Measurements from ENCODE around the gene TMEM178A. TPM values are rescaled to one million over a fixed set of nuclear protein-coding genes. Genes with fewer than 3 reads are reported as not detected.

The TMEM178A gene
- total and polyA plus RNA-seq, 4 donors, result 1.4 to 4.8 (median 3.2) TPM

DNA sequence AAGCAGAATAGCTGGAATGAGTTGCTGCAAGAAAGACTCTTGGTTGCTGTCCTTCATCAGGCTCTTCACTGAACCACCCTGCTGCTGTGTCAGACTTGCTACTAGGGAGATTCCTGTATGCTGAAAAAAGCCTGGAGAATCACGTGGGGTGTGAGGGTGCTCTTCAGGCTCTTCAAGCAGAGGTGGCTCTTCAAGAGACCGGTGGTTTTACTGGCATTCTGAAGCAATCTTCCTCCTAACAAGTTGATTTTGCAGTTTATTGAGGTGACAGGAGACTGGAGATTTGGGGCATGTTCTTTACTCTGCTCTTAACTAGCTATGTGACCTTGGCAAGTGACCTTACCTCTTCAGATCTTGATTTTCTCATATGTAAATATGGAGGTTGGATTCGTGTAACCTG, 14.1 kb downstream of the TMEM178A start:
- 67 to 77% methylated on average over 3 of the region's 3 CpGs for WGBS, 2 donors

DNA sequence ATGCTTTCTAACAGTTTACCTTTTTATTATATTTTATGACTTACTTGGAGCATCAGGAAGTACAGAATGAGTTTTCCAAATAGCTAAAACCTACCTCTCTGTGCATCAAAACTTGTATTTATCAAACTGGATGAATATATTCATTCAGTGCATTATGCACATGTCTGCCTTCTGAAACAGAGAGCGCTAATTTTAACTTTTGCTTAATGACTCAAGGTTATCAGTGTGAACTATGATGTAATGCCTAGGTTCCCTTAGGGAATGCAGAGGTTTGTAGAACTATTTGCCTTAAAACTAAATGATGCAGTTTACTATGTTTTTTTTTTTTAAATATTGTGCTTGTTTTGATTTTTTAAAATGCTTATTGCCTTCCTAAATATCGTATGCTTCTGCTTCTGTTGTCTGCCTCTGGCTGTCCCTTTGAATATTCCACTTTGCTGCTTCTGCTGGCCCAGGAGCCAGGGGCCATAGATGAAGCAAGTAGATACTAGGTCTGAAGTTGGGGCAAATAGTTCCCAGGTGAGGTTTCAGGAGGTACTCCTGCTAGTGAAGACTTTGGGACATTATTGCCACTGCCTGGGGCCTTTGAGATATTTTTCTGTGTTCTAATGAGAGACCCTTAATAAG, 16.5 kb downstream of the TMEM178A start:
- no peak overlapping the region for H3K4me3 ChIP-seq
- DNase-seq (no peak), ATAC-seq (ENCODE audit: insufficient read depth, low FRiP score) (no peak)
- peaks cover 0 to 6% (median 0%) of the 10 kb centered on the region in 5 donors for H3K4me1 ChIP-seq (ENCODE audit: control insufficient read depth in 5 of 5, insufficient read depth in 5 of 5, low read length in 5 of 5)
- H3K9me3 ChIP-seq (ENCODE audit: control insufficient read depth in 4 of 4, insufficient read depth in 3 of 4, low read length in 3 of 4), result no peaks in the 10 kb centered on the region
- WGBS, 2 donors, result 88 to 95% methylated on average over 2 of the region's 2 CpGs
- TF ChIP-seq CTCF (IDR thresholded peaks at IDR 0.05; ENCODE audit: control extremely low read depth, extremely low read depth), result no peak
- H3K36me3 ChIP-seq (ENCODE audit: control insufficient read depth in 4 of 4, insufficient read depth in 4 of 4, low read length in 4 of 4), result no peaks in the 10 kb centered on the region
- H3K27me3 ChIP-seq (ENCODE audit: control insufficient read depth in 3 of 3, insufficient read depth in 3 of 3, low read length in 2 of 3), result no peaks in the 10 kb centered on the region
- peak overlapping the region in 1 of 2 donors; percentile 4 for H3K27ac ChIP-seq (ENCODE audit: low read depth in 1 of 2, low read length in 1 of 2)
- no peak overlapping the region for H3K9ac ChIP-seq (ENCODE audit: insufficient read depth in 1 of 2, low read length in 2 of 2)

More for the DNA sequence above, 14.1 kb downstream of the TMEM178A start:
- H3K36me3 ChIP-seq (ENCODE audit: control insufficient read depth in 4 of 4, insufficient read depth in 4 of 4, low read length in 4 of 4), result no peaks in the 10 kb centered on the region
- H3K9me3 ChIP-seq (ENCODE audit: control insufficient read depth in 4 of 4, insufficient read depth in 3 of 4, low read length in 3 of 4), result no peaks in the 10 kb centered on the region
- H3K4me1 ChIP-seq (ENCODE audit: control insufficient read depth in 5 of 5, insufficient read depth in 5 of 5, low read length in 5 of 5), result peaks cover 0 to 6% (median 0%) of the 10 kb centered on the region in 5 donors
- no peak overlapping the region for H3K9ac ChIP-seq (ENCODE audit: insufficient read depth in 1 of 2, low read length in 2 of 2)
- peak in 1 of 3 donors; percentile 39 for DNase-seq
- H3K27ac ChIP-seq (ENCODE audit: low read depth in 1 of 2, low read length in 1 of 2), result no peak overlapping the region
- H3K27me3 ChIP-seq (ENCODE audit: control insufficient read depth in 3 of 3, insufficient read depth in 3 of 3, low read length in 2 of 3), result no peaks in the 10 kb centered on the region
- peak; percentile 84 for ATAC-seq (ENCODE audit: insufficient read depth, low FRiP score)
- no peak for TF ChIP-seq CTCF (IDR thresholded peaks at IDR 0.05; ENCODE audit: control extremely low read depth, extremely low read depth)
- H3K4me3 ChIP-seq, result no peak overlapping the region

- H3K27ac ChIP-seq (ENCODE audit: low read depth in 1 of 2, low read length in 1 of 2), result no peak overlapping the region
- no peak overlapping the region for H3K9ac ChIP-seq (ENCODE audit: insufficient read depth in 1 of 2, low read length in 2 of 2)
- H3K27me3 ChIP-seq (ENCODE audit: control insufficient read depth in 3 of 3, insufficient read depth in 3 of 3, low read length in 2 of 3), result no peaks in the 10 kb centered on the region
- no peak overlapping the region for H3K4me3 ChIP-seq
- DNase-seq, result no peak
- H3K36me3 ChIP-seq (ENCODE audit: control insufficient read depth in 4 of 4, insufficient read depth in 4 of 4, low read length in 4 of 4), result no peaks in the 10 kb centered on the region
- H3K9me3 ChIP-seq (ENCODE audit: control insufficient read depth in 4 of 4, insufficient read depth in 3 of 4, low read length in 3 of 4), result no peaks in the 10 kb centered on the region
- 89% methylated on average over 9 of the region's 9 CpGs for WGBS, 2 donors
- TF ChIP-seq CTCF (IDR thresholded peaks at IDR 0.05; ENCODE audit: control extremely low read depth, extremely low read depth), result no peak
- no peak for ATAC-seq (ENCODE audit: insufficient read depth, low FRiP score)
- peaks cover 0 to 6% (median 0%) of the 10 kb centered on the region in 5 donors for H3K4me1 ChIP-seq (ENCODE audit: control insufficient read depth in 5 of 5, insufficient read depth in 5 of 5, low read length in 5 of 5)
Observed at GRCh38 chr2:39683022-39683699, 17.4 kb downstream of the TMEM178A start.
